Measurements from ENCODE around the gene ANXA11. TPM values are rescaled to one million over a fixed set of nuclear protein-coding genes. Genes with fewer than 3 reads are reported as not detected.
"Not testable (repeated sequence)": the region's sequence is repeated elsewhere in the genome, so short reads cannot be mapped to it uniquely, and the experiment has no call there.

ANXA11 gene
- total RNA-seq (74.4 and 80.2 TPM in 2 replicates), polyA plus RNA-seq (82.4 and 112 TPM in 2 replicates)

DNA sequence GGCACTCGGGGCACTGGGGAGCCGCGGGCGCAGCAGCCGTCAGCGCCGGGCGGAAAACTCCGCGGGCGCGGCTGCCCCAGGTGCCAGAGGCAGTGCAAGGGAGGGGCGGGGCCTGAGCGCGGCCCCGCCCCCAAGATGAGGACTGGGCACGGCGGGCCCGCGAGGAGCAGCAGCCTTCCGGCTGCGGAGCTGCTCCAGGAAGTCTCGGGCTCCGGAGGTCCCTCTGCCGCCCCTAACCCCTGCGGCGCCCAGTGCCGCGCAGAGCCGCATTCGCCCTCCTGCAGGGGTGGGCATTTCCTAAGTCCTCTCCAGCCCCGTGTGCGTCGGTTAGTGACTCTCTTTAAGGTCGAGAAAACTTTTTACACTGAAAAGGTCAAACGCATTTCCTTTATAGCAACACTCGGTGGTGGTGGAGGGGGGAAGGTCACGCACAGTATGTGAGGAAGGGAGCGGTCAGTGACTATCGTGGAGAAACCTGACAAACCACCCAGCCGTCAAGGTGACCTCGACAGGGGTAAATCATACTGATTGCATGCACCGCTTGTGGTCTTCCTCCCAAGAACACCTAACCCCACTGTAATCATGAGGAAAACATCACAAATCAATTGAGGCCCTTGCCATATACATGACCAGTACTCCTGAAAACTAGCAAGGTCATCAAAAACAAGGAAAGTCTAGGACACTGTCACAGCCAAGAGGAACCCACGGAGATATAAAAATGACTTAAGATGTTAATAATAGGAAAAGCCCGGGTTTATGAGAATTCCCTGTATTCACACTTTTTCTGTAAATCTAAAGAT lies at the start of gene ANXA11:
TSS of gene ANXA11 (minus strand) at position 61 of the 800 bp plus-strand sequence. CDS start 32,676 bp downstream, outside the sequence.
- H3K36me3 ChIP-seq, result no peaks in the 10 kb centered on the region
- TF ChIP-seq, protein P1, sequence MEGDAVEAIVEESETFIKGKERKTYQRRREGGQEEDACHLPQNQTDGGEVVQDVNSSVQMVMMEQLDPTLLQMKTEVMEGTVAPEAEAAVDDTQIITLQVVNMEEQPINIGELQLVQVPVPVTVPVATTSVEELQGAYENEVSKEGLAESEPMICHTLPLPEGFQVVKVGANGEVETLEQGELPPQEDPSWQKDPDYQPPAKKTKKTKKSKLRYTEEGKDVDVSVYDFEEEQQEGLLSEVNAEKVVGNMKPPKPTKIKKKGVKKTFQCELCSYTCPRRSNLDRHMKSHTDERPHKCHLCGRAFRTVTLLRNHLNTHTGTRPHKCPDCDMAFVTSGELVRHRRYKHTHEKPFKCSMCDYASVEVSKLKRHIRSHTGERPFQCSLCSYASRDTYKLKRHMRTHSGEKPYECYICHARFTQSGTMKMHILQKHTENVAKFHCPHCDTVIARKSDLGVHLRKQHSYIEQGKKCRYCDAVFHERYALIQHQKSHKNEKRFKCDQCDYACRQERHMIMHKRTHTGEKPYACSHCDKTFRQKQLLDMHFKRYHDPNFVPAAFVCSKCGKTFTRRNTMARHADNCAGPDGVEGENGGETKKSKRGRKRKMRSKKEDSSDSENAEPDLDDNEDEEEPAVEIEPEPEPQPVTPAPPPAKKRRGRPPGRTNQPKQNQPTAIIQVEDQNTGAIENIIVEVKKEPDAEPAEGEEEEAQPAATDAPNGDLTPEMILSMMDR (IDR thresholded peaks at IDR 0.05; ENCODE audit: low read depth, low read length), result no peak
- H3K4me3 ChIP-seq, result peak within 1 kb of the TSS; percentile 64
- no peaks in the 10 kb centered on the region for H3K27me3 ChIP-seq
- H3K4me1 ChIP-seq (ENCODE audit: low read depth), result peaks cover 27% of the 10 kb centered on the region
- peak; percentile 73 to 88 for DNase-seq (ENCODE audit: low read depth in 1 of 2, low spot score in 1 of 2)
- H3K9me3 ChIP-seq (ENCODE audit: low read depth), result no peaks in the 10 kb centered on the region
- peak within 1 kb of the TSS; percentile 74 for H3K27ac ChIP-seq

DNA sequence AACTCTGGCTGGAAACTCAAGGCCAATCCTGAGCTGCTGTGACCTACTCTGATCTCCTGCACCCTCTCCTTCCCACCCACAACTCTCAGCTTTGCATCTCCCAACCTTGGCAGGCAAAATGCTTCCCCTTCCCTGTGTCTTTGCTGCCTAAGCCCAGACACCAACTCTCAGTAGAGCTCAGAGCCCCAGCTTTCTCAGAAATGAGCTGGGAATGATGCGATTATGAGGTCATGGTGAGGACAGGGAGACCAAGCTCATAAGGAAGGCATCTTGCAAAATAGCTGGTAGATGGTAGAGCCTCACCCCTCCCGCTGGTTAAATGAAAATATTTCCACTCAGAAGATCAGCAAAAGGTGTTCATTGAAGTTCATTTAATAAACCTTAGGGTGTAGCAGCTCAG lies 49.4 kb upstream of the ANXA11 start:
- not testable (repeated sequence) for H3K27ac ChIP-seq; H3K4me1 ChIP-seq (ENCODE audit: low read depth); H3K27me3 ChIP-seq; H3K4me3 ChIP-seq; H3K9me3 ChIP-seq (ENCODE audit: low read depth); DNase-seq (ENCODE audit: low read depth in 1 of 2, low spot score in 1 of 2); H3K36me3 ChIP-seq

DNA sequence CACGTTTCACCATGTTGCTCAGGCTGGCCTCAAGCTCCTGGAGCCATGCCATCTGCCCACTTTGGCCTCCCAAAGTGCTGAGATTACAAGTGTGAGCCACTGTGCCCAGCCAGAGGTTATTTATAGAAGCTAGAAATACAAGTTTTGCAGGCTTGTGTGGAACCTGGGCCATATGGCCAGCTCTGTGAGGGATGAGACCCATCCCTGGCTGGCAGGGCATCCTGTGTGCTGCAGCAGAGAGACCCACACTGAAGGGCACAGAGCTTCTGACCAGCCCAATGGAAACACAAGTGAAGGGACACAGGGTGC lies 48.6 kb upstream of the ANXA11 start:
- not testable (repeated sequence) for H3K4me1 ChIP-seq (ENCODE audit: low read depth); H3K36me3 ChIP-seq; DNase-seq (ENCODE audit: low read depth in 1 of 2, low spot score in 1 of 2); H3K4me3 ChIP-seq; H3K9me3 ChIP-seq (ENCODE audit: low read depth); H3K27ac ChIP-seq; H3K27me3 ChIP-seq

DNA sequence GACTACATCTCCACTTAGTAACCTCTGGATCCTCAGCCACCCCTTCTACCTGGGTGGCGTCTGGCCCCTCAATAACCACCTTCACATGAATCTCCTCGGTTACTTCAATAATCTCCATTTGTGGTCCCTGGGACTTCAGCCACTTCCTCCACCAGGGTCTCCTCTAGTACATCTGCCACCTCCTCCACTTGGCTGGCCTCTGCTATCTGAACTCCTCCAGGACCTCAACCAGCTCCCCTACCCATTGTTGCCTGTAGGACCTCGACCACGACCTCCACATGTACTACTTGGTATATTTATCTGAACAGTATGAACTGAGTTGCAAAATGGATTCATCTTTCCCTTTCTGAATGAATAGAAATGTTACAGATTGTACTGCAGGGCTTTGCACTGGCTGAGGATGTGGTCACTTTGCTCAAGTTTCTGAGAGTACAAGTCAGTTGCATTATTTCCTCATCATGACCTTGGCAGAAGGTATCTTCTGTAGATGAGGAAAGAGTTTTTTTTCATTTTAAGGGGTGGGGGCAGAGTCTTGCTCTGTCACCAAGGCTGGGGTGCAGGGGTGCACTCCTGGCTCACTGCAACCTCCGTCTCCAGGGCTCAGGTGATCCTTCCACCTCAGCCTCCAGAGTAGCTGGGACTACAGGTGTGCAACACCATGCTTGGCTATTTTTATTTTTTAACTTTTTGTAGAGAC lies 48.1 kb upstream of the ANXA11 start:
- Histone ChIP-seq H3K27me3 (no peaks in the 10 kb centered on the region), H3K36me3 (no peaks in the 10 kb centered on the region), H3K4me3 (no peak overlapping the region), H3K9me3 (ENCODE audit: low read depth) (no peaks in the 10 kb centered on the region), H3K27ac (no peak overlapping the region), H3K4me1 (ENCODE audit: low read depth) (no peaks in the 10 kb centered on the region)
- peak in 1 of 2 donors; percentile 8 for DNase-seq (ENCODE audit: low read depth in 1 of 2, low spot score in 1 of 2)
- TF ChIP-seq, protein P1 (IDR thresholded peaks at IDR 0.05; ENCODE audit: low read depth, low read length), result no peak

DNA sequence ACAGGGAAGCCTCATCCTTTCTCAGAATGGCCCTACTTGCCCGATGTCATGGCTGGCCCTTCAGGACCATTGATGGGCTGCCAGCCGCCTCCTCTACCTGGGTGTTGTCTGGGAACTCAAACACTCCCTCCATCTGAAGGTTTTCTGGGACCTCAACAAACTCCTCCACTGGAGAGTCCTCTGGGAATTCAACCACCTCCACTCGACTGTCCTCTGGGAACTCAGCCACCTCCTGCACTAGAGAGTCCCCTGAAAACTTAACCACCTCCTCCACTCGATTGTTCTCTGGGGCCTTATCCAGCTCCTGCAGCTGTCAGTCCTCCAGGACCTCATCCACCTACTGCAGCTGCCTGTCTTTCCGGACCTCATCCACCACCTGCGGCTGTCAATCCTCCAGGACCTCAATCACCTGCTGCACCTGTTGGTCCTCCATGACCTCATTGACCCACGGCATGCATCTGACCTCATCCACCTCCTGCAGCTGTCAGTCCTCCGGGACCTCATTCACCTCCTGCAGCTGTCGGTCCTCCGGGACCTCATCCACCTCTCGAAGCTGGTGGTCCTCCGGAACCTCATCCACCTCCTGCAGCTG lies 47.1 kb upstream of the ANXA11 start:
- DNase-seq (ENCODE audit: low read depth in 1 of 2, low spot score in 1 of 2), result no peak
- no peaks in the 10 kb centered on the region for H3K27me3 ChIP-seq
- H3K4me1 ChIP-seq (ENCODE audit: low read depth), result no peaks in the 10 kb centered on the region
- TF ChIP-seq, protein P1 (IDR thresholded peaks at IDR 0.05; ENCODE audit: low read depth, low read length), result no peak
- H3K27ac ChIP-seq, result no peak overlapping the region
- H3K36me3 ChIP-seq, result no peaks in the 10 kb centered on the region
- H3K4me3 ChIP-seq, result no peak overlapping the region
- H3K9me3 ChIP-seq (ENCODE audit: low read depth), result no peaks in the 10 kb centered on the region

DNA sequence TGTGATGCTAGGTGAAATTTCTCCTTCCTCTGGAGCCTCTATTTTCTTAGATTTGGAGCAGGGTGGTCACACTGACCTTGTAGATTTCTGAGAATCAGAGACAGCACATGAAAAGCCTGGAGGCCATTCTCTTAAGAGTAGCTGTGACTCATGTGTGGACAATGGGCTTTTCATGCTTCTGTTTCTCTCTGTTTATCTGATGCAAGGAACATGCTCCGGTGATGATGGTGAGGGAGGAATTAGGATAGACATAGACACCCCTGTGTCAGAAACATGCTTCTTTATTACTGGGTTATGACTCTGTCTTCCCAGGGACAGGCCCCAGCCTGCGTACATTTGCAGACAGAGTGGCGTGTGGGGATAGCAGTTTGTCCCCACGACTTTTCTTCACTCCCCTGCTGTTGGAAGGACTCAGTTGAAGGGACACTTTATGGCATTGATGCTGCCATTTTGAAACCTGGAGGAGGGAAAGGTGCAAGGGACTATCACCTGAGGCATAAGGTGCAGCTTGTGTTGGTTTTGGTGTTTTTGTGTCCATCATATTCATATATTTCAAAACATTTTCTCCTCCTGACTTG lies 46.5 kb upstream of the ANXA11 start:
- not testable (repeated sequence) for H3K4me1 ChIP-seq (ENCODE audit: low read depth); H3K9me3 ChIP-seq (ENCODE audit: low read depth); H3K27me3 ChIP-seq; DNase-seq (ENCODE audit: low read depth in 1 of 2, low spot score in 1 of 2); H3K27ac ChIP-seq; H3K4me3 ChIP-seq; H3K36me3 ChIP-seq

DNA sequence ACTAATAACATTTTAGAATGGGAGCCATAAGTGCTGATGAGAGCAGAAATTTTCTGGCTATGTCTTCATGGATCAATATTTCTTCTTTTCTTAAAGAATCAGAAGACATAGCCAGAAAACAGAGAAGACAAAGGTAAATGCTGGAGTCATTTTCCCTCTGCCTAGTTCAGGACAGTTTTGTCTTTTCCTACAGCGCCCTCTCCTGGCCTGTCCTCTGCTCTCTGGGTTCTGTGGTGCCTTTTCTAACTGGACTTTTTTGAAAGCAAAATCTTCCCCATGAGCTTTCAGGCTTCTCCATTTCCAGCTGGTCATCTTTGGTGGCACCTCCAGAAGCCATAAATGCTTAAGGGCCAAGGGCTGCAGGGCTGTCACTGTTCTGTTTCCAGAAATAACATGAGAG lies 45.1 kb upstream of the ANXA11 start:
- DNase-seq (ENCODE audit: low read depth in 1 of 2, low spot score in 1 of 2); H3K27me3 ChIP-seq; H3K9me3 ChIP-seq (ENCODE audit: low read depth); H3K4me3 ChIP-seq; H3K36me3 ChIP-seq; H3K4me1 ChIP-seq (ENCODE audit: low read depth); H3K27ac ChIP-seq: not testable (repeated sequence)

DNA sequence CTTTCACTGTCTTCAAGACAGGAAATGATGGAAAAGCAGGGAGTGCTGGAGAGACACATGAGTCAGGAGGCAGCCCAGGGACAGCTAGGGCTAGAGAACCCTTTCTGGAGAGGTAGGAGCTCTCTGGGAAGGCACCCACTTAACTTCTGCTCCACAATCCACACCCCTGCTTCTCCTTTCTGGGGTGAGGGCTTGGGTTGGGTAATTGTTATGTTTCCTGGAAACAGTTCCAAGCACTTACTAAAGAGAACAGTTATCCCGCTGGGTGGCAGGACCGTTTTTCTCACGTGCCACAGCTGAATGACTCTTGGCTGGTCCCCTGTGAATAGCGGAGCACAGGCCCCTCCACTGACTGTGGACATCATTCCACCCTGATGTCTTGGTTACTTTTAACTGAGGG lies 44.6 kb upstream of the ANXA11 start:
- DNase-seq (ENCODE audit: low read depth in 1 of 2, low spot score in 1 of 2); H3K36me3 ChIP-seq; H3K4me3 ChIP-seq; H3K9me3 ChIP-seq (ENCODE audit: low read depth); H3K27ac ChIP-seq; H3K27me3 ChIP-seq; H3K4me1 ChIP-seq (ENCODE audit: low read depth): not testable (repeated sequence)

DNA sequence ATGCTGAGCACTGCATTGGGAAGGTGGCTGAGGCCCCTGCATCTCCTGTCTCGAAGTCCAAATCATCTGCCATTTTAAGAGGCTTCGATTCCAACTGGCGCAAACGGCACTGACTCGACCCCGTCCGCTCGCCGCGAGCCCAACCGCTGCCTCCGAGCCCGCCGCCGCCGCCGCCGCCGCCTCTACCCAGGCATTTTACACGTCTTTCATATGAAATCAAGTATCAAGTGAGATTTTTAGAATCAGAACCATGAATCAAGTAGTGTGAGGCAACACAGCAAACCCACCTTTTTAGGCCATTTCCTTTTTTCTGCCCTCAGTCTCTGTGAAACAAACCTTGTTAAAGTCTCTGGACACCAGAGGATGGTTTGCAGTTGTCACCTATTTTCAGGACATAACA lies 42.3 kb upstream of the ANXA11 start:
- H3K27ac ChIP-seq; H3K9me3 ChIP-seq (ENCODE audit: low read depth); H3K36me3 ChIP-seq; DNase-seq (ENCODE audit: low read depth in 1 of 2, low spot score in 1 of 2); H3K4me1 ChIP-seq (ENCODE audit: low read depth); H3K27me3 ChIP-seq; H3K4me3 ChIP-seq: not testable (repeated sequence)

DNA sequence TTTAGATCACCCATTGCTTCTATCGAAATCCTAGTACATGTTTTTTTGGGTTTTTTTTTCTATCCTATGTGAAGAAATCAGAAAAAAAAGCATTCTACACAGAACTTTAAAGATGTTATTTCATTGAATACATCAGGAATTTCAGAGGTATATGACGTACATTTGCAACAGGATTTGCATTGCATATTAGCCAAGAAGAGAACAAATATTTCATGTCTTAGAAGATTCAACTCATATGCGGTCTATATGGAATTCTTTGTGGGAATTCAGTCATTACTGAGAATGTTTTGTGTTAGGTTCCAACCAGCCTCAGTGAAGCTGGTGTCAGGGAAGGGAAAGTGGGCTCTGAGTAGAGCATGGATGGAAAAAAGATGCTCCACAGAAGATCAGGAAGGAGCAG lies 39.0 kb upstream of the ANXA11 start:
- H3K9me3 ChIP-seq (ENCODE audit: low read depth), result not testable (repeated sequence)

More for the DNA sequence above, 39.0 kb upstream of the ANXA11 start:
- H3K27me3 ChIP-seq; H3K4me3 ChIP-seq; H3K4me1 ChIP-seq (ENCODE audit: low read depth); H3K36me3 ChIP-seq; DNase-seq (ENCODE audit: low read depth in 1 of 2, low spot score in 1 of 2); H3K27ac ChIP-seq: not testable (repeated sequence)
